Endothelial cell of umbilical vein (primary cell): Measurements from ENCODE around the gene ARID5A. TPM values are rescaled to one million over a fixed set of nuclear protein-coding genes. Genes with fewer than 3 reads are reported as not detected.

ENCODE experiments used
- Bru-seq: library from RNA; stranded (reverse); fragments of 400-500 nt; gene quantifications from one replicate; lab custom pipeline; 2021; lab: Mats Ljungman, UMichigan
- BruChase-seq, 2 experiments: library from RNA; stranded (reverse); fragments of 400-500 nt; gene quantifications; one replicate each; lab custom pipeline; 2021; lab: Mats Ljungman, UMichigan
- BruUV-seq: library from RNA; stranded (reverse); fragments of 400-500 nt; replicated peaks from 2 replicates; lab custom pipeline; 2021; lab: Mats Ljungman, UMichigan
- CTCF ChIA-PET: fragments of 300-600, 350-600 bp; sonication (Branson Sonifier 250); formaldehyde crosslinking; loops from one replicate; lab custom pipeline; 2021; ENCODE audit warnings: antibody characterized with exemption, inconsistent platforms; lab: Charles Lee
- POLR2A ChIA-PET: fragments of 300-600, 350-600 bp; sonication (Branson Sonifier 250); formaldehyde crosslinking; loops from one replicate; lab custom pipeline; 2021; ENCODE audit warnings: antibody characterized with exemption, inconsistent platforms; lab: Charles Lee
- DNase-seq: peaks from one replicate; pipeline ENCODE4 v3.0.0-alpha.2; 2011; ENCODE audit warnings: low read depth, low spot score
- FAIRE-seq: peaks from 2 replicates; lab custom pipeline; 2011; peaks lifted over from hg19 to GRCh38; lab: Jason Lieb, UNC
- H2AFZ ChIP-seq: 2 replicates; pipeline ENCODE4 v1.6.0; 2012; ENCODE audit warnings: low read depth, low read length, control low read depth, inconsistent platforms
- H3K27ac ChIP-seq: 2 replicates; pipeline ENCODE4 v1.5.1; 2011; ENCODE audit warnings: low read depth, mild to moderate bottlenecking, control low read depth, low read length, moderate library complexity; ENCODE audit not compliant: insufficient read depth
- H3K27me3 ChIP-seq, 2 experiments: 2 replicates each; pipeline versions ENCODE4 v1.6.0 to v1.6.1; 2011; ENCODE audit warnings: low read length in 2 of 2, mixed read lengths in 1 of 2; ENCODE audit not compliant: control insufficient read depth in 2 of 2, insufficient read depth in 2 of 2
- H3K36me3 ChIP-seq, 2 experiments: 2 replicates in 1 of 2; 3 replicates in 1 of 2; pipeline ENCODE4 v1.5.1; 2011; ENCODE audit warnings: low read length in 2 of 2, mild to moderate bottlenecking in 1 of 2, moderate library complexity in 1 of 2; ENCODE audit not compliant: control insufficient read depth in 2 of 2, insufficient read depth in 2 of 2; ENCODE audit errors: extremely low read depth in 1 of 2
- H3K4me1 ChIP-seq: 3 replicates; pipeline ENCODE4 v1.5.1; 2011; ENCODE audit warnings: mild to moderate bottlenecking, low read length; ENCODE audit not compliant: control insufficient read depth, insufficient read depth; ENCODE audit errors: extremely low read depth
- H3K4me2 ChIP-seq: 2 replicates; pipeline ENCODE4 v1.6.1; 2011; ENCODE audit warnings: low read length, control low read depth, mixed read lengths; ENCODE audit not compliant: insufficient read depth
- H3K4me3 ChIP-seq, 3 experiments: fragments of 200-600 bp in 1 of 3; sonication (generic), shearing (Covaris generic) in 1 of 3; replicated peaks in 1 of 3; 2 replicates each; pipeline ENCODE4 v1.5.1; 2011 to 2016; ENCODE audit warnings: control low read depth in 3 of 3, low read length in 3 of 3, mild to moderate bottlenecking in 2 of 3, inconsistent platforms in 1 of 3, low read depth in 1 of 3, moderate library complexity in 1 of 3; ENCODE audit not compliant: insufficient read depth in 1 of 3
- H3K79me2 ChIP-seq: 2 replicates; pipeline ENCODE4 v1.6.0; 2012; ENCODE audit warnings: low read length, inconsistent platforms; ENCODE audit not compliant: control insufficient read depth, insufficient read depth
- H3K9ac ChIP-seq: replicated peaks from 2 replicates; pipeline ENCODE3; 2011; ENCODE audit warnings: low read length, control low read depth; ENCODE audit not compliant: insufficient read depth; ENCODE audit errors: extremely low read depth
- H3K9me1 ChIP-seq: replicated peaks from 3 replicates; pipeline ENCODE4 v1.6.0; 2011; ENCODE audit warnings: mild to moderate bottlenecking, low read length; ENCODE audit not compliant: control insufficient read depth, insufficient read depth; ENCODE audit errors: extremely low read depth
- H3K9me3 ChIP-seq: replicated peaks from 2 replicates; pipeline ENCODE4 v1.5.1; 2012; ENCODE audit warnings: low read length, inconsistent platforms; ENCODE audit not compliant: control insufficient read depth, insufficient read depth
- H4K20me1 ChIP-seq: replicated peaks from 2 replicates; pipeline ENCODE3; 2011; ENCODE audit warnings: mild to moderate bottlenecking, low read length; ENCODE audit not compliant: control insufficient read depth, insufficient read depth; ENCODE audit errors: extremely low read depth
- EZH2 ChIP-seq: IDR thresholded peaks from 2 replicates; pipeline ENCODE4 v1.6.1; 2012; ENCODE audit warnings: borderline replicate concordance, low read depth, mild to moderate bottlenecking, moderate library complexity, low read length, inconsistent platforms; ENCODE audit not compliant: severe bottlenecking
- FOS ChIP-seq: IDR thresholded peaks from 2 replicates; pipeline ENCODE4 v1.6.1; 2011; ENCODE audit warnings: mild to moderate bottlenecking, low read length, moderate library complexity, borderline replicate concordance; ENCODE audit not compliant: insufficient read depth
- GATA2 ChIP-seq: IDR thresholded peaks from 2 replicates; pipeline ENCODE4 v1.7.0; 2011; ENCODE audit warnings: low read depth, mild to moderate bottlenecking, moderate library complexity, mixed read lengths, low read length; ENCODE audit not compliant: insufficient read length, insufficient read depth
- MAX ChIP-seq: IDR thresholded peaks from 2 replicates; pipeline ENCODE4 v1.6.1; 2011; ENCODE audit not compliant: insufficient read depth, insufficient read length
- MYC ChIP-seq: IDR thresholded peaks from one replicate; pipeline ENCODE4 v1.6.1; 2011; ENCODE audit warnings: mild to moderate bottlenecking, low read depth, low read length
- POLR2A ChIP-seq: IDR thresholded peaks from 2 replicates; pipeline ENCODE4 v1.6.1; 2012; ENCODE audit warnings: low read depth, mild to moderate bottlenecking, control low read depth, low read length
- POLR2AphosphoS5 ChIP-seq: IDR thresholded peaks from 2 replicates; pipeline ENCODE4 v1.6.1; 2012; ENCODE audit warnings: low read depth, mild to moderate bottlenecking, control low read depth, low read length, moderate library complexity; ENCODE audit not compliant: insufficient read depth
- dilution Hi-C: fragments of 300-500 bp; cut with MboI; formaldehyde crosslinking; loops from one replicate; pipeline ENCODE4 v1.15.0; 2019; ENCODE audit warnings: low sequenced_read_pairs; ENCODE audit not compliant: extremely low pct_ligation_motif_present
- intact Hi-C: fragments of 100-400 bp; cut with micrococcal nuclease; formaldehyde crosslinking; loops from one replicate; pipeline ENCODE4 v1.10.0; 2022
- long read RNA-seq: library from polyadenylated mRNA; stranded (forward); transcript quantifications from one replicate; pipeline ENCODE4 v2.0.0, GENCODE V29; 2021
- polyA minus RNA-seq, 3 experiments: library from RNA; depleted of rRNA, polyadenylated mRNA; stranded (reverse); fragments of >200 nt; gene quantifications; 1 replicate in 1 of 3; 2 replicates in 2 of 3; pipeline ENCODE4 v1.2.3, GENCODE V29; 2011
- polyA plus RNA-seq, 4 experiments: library from polyadenylated mRNA; depleted of rRNA in 3 of 4; stranded (reverse) in 3 of 4; unstranded in 1 of 4; fragments of >200 nt; gene quantifications; 2 replicates each; pipeline versions ENCODE4 v1.2.1 to v1.2.3, GENCODE V29; 2011 to 2012; ENCODE audit warnings: missing spikeins in 1 of 4
- total RNA-seq: library from RNA; stranded (reverse); gene quantifications from 2 replicates; pipeline ENCODE4 v1.2.3, GENCODE V29; 2021
- TF ChIP-seq, protein P1 (sequence below), 2 donors: IDR thresholded peaks; 1 replicate in 1 of 2; 2 replicates in 1 of 2; pipeline ENCODE4 v1.5.1; 2011; ENCODE audit warnings: low read length in 2 of 2, mild to moderate bottlenecking in 2 of 2, moderate library complexity in 2 of 2, control low read depth in 1 of 2, inconsistent platforms in 1 of 2, low read depth in 1 of 2; ENCODE audit not compliant: insufficient read depth in 1 of 2; ENCODE audit errors: extremely low read depth in 1 of 2

The ARID5A gene, protein sequence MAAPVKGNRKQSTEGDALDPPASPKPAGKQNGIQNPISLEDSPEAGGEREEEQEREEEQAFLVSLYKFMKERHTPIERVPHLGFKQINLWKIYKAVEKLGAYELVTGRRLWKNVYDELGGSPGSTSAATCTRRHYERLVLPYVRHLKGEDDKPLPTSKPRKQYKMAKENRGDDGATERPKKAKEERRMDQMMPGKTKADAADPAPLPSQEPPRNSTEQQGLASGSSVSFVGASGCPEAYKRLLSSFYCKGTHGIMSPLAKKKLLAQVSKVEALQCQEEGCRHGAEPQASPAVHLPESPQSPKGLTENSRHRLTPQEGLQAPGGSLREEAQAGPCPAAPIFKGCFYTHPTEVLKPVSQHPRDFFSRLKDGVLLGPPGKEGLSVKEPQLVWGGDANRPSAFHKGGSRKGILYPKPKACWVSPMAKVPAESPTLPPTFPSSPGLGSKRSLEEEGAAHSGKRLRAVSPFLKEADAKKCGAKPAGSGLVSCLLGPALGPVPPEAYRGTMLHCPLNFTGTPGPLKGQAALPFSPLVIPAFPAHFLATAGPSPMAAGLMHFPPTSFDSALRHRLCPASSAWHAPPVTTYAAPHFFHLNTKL
- 24.7 and 29.0 TPM in 2 replicates for total RNA-seq
- polyA plus RNA-seq, result 18.0 and 24.0 TPM in 2 replicates
- polyA plus RNA-seq (2011; cell fraction: cytosol; rRNA removed), result 11.9 and 19.8 TPM in 2 replicates
- polyA plus RNA-seq (2011; cell fraction: nucleus; rRNA removed), result 31.6 and 44.1 TPM in 2 replicates
- 14.6 and 18.7 TPM in 2 replicates for polyA plus RNA-seq (2012)
- 9.5 and 11.3 TPM in 2 replicates for polyA minus RNA-seq
- 1.6 TPM for polyA minus RNA-seq (2011; cell fraction: cytosol; rRNA and poly(A)+ RNA removed)
- polyA minus RNA-seq (2011; cell fraction: nucleus; rRNA and poly(A)+ RNA removed), result 11.0 and 22.2 TPM in 2 replicates
- Bru-seq, nascent RNA, result percentile 70 among the genes with signal in this experiment
- BruChase-seq, experiment 1, labeled RNA remaining after a 6-hour chase, result percentile 69 among the genes with signal in this experiment
- BruChase-seq, experiment 2, labeled RNA remaining after a 2-hour chase, result percentile 76 among the genes with signal in this experiment
- long read RNA-seq, transcript ARID5A-202 (6 exons, 2,038 nt), result major isoform, 50 of 128 reads
- long read RNA-seq, transcript ARID5A-201 (7 exons, 2,188 nt), result minor isoform, 41 of 128 reads
- long read RNA-seq, partial matches to known transcripts, result 4 of 128 reads
- long read RNA-seq, other reads (novel, unspliced or antisense), result 29 of 128 reads

- no TSS peak for BruUV-seq
- no peaks in the 10 kb centered on the region for H3K27me3 ChIP-seq
- H3K4me1 ChIP-seq, result peaks cover 30% of the 10 kb centered on the region
- FAIRE-seq (peak; percentile 67), DNase-seq (peak; percentile 88)
- peak within 1 kb of the TSS; percentile 67 for H3K27ac ChIP-seq
- intact Hi-C loops, result loop anchor here (2.0 to 5.0 kb wide), 3 partner anchors 102 to 280 kb away; partner anchors contain the start of genes CNNM3, CNNM4 and KANSL3
- H3K9me1 ChIP-seq, result no peaks in the 10 kb centered on the region
- peaks cover 2% of the 10 kb centered on the region for H4K20me1 ChIP-seq
- H3K79me2 ChIP-seq, result peaks cover 35% of the 10 kb centered on the region
- H3K4me2 ChIP-seq, result peak within 1 kb of the TSS; percentile 90
- H2AFZ ChIP-seq, result no peak within 1 kb of the TSS
- CTCF ChIA-PET, result interaction anchor here (3.3 to 8.7 kb wide), 2 partner anchors 9 to 16 kb away, joined by 32 to 130 read pairs; no protein-coding TSS in a partner anchor
- no peaks in the 10 kb centered on the region for H3K36me3 ChIP-seq
- POLR2A ChIA-PET, result interaction anchor here (0.9 kb wide), 1 partner anchor 8 kb away, joined by 7 read pairs; no protein-coding TSS in a partner anchor
- no peaks in the 10 kb centered on the region for H3K9me3 ChIP-seq
- H3K4me3 ChIP-seq, result peak within 1 kb of the TSS; percentile 38 to 77 (median 56)
- peak within 1 kb of the TSS; percentile 97 for H3K9ac ChIP-seq
- dilution Hi-C loops, result no loop called here
- TF ChIP-seq EZH2, result no peak
- TF ChIP-seq MAX, result no peak
- peak; percentile 88 for TF ChIP-seq POLR2AphosphoS5
- TF ChIP-seq POLR2A, result peak; percentile 85
- TF ChIP-seq MYC, result no peak
- TF ChIP-seq FOS, result peak; percentile 7
- TF ChIP-seq, protein P1, sequence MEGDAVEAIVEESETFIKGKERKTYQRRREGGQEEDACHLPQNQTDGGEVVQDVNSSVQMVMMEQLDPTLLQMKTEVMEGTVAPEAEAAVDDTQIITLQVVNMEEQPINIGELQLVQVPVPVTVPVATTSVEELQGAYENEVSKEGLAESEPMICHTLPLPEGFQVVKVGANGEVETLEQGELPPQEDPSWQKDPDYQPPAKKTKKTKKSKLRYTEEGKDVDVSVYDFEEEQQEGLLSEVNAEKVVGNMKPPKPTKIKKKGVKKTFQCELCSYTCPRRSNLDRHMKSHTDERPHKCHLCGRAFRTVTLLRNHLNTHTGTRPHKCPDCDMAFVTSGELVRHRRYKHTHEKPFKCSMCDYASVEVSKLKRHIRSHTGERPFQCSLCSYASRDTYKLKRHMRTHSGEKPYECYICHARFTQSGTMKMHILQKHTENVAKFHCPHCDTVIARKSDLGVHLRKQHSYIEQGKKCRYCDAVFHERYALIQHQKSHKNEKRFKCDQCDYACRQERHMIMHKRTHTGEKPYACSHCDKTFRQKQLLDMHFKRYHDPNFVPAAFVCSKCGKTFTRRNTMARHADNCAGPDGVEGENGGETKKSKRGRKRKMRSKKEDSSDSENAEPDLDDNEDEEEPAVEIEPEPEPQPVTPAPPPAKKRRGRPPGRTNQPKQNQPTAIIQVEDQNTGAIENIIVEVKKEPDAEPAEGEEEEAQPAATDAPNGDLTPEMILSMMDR (IDR thresholded peaks at IDR 0.05; ENCODE audit: extremely low read depth in 1 of 2, insufficient read depth in 1 of 2, low read depth in 1 of 2, low read length in 2 of 2), result peak in 1 of 2 donors; percentile 31
- no peak for TF ChIP-seq GATA2
Measured at GRCh38 chr2:96536445-96537065, at the start of gene ARID5A. TSS of gene ARID5A (plus strand) at chr2:96536752. CDS start at chr2:96536827, 75 bp downstream.
